HCT116 (cell line): Measurements from ENCODE around the gene GRIN1.

Experiments used
- CTCF ChIP-seq, 3 experiments: fragments of 200-600 bp in 1 of 3; sonication (generic) in 1 of 3; IDR thresholded peaks in 2 of 3; conservative IDR thresholded peaks in 1 of 3; 2 replicates each; pipeline ENCODE4 v1.5.1; 2012 to 2017; ENCODE audit warnings: low read depth in 2 of 3, low read length in 2 of 3, antibody characterized with exemption in 1 of 3, borderline replicate concordance in 1 of 3, control low read depth in 1 of 3, mild to moderate bottlenecking in 1 of 3, mixed read lengths in 1 of 3, mixed run types in 1 of 3, moderate library complexity in 1 of 3; ENCODE audit not compliant: insufficient read depth in 1 of 3
- EZH2 ChIP-seq: fragments of 200-600 bp; sonication (generic); IDR thresholded peaks from 2 replicates; pipeline ENCODE4 v1.6.1; 2017; ENCODE audit warnings: antibody characterized with exemption, mixed run types
- JUND ChIP-seq: IDR thresholded peaks from 2 replicates; pipeline ENCODE4 v1.6.1; 2012

- no peak for TF ChIP-seq EZH2
- TF ChIP-seq JUND = no peak
- no peak for TF ChIP-seq CTCF (IDR thresholded peaks at IDR 0.05 in 2 of 3, conservative IDR thresholded peaks at IDR 0.05 in 1 of 3; ENCODE audit: borderline replicate concordance in 1 of 3, insufficient read depth in 1 of 3, low read depth in 2 of 3, low read length in 2 of 3)
Measured at GRCh38 chr9:137178201-137178938, 39.4 kb downstream of the GRIN1 start.
